Hypothalamus (tissue), 51 donors: ENCODE measurements around the gene PWP2.
A peak's percentile ranks its signal among the peaks of the same experiment; 100 is the strongest.
"Not testable (repeated sequence)": the region's sequence is repeated elsewhere in the genome, so short reads cannot be mapped to it uniquely, and the experiment has no call there.

ENCODE experiments used
- DNase-seq, 51 donors: peaks; one replicate each; lab custom pipeline; 2025; lab: John Stamatoyannopoulos, UW

Gene PWP2

GRCh38 chr21:44082648-44083440 lies 24.4 kb upstream of the PWP2 start:
- DNase-seq, result peak in 1 of 51 donors; percentile 8

DNA sequence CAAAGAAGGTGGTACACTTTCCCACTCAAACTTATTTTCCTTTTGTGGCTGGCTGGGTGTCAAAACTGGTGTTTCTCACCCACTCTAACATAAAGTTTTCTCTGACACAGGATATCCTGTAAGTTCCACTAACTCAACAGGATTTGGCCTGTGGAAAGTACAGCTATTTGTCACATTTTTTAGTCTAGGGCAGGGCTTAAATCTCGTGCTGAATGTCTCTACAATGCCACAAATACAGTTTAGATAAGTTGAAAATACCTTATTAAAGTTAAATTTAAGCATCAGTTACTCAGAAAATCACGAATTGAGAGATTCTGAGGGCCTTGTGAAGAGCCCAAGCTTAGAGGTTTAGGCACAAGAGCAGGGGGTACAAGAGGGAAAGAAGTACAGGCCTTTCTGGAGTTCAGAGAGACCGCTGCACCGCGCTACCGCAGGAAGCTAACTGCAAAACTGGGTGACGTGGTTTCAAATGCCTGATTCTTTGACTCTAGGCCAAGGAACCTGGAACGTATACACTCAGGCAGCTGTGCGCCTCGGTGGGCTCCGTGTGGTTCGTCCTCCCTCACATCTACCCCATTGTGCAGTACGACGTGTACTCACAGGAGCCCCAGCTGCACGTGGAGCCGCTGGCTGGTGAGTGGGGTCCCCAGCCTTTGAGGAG lies 23.4 kb upstream of the PWP2 start:
- DNase-seq, result peak in 1 of 51 donors; percentile 36

- peak in 2 of 51 donors; percentile 25 to 69 for DNase-seq
Measured at GRCh38 chr21:44084496-44085241, 22.5 kb upstream of the PWP2 start.

DNA sequence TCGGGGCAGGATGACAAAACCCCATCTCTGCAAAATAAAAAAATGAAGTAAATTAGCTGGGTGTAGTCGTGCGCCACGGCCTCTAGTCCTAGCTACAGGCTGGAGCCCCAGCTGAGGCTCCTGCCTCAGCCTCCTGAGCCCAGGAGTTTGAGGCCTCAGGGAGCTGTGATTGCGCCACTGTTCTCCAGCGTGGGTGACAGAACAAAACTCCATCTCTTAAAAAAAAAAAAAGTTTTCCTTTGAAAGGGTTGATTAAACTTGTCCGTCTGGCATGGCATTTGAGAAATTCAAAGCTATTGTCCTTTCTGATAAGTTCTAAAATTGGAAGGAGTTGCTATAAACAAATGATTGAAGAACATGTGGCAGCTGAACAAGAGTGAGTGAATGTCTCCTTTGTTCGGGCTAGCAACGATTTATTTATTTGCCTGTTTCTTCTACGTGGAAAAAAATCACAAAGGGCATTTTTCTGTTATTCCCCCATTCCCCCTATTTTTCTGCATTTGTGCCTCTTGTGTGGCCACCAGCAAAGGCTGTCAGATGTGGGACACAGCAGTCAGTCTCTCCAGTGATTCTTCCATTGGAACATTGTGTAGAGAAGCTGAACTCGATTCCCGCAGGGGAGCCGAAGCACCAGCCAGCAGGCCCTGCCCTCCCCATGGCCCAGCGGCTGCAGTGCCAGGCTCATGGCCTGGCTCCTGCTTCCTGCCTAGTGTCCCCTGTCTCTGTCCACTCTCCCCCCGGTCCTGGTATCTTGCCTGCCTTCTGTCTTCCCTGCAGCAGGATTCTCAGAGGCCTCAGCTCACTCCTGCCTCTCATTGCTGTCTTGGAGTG lies 21.5 kb upstream of the PWP2 start:
- DNase-seq, result peak in 38 of 51 donors; percentile 24 to 87 (median 60)

GRCh38 chr21:44086636-44087425 lies 20.4 kb upstream of the PWP2 start:
- DNase-seq, result no peak

DNA sequence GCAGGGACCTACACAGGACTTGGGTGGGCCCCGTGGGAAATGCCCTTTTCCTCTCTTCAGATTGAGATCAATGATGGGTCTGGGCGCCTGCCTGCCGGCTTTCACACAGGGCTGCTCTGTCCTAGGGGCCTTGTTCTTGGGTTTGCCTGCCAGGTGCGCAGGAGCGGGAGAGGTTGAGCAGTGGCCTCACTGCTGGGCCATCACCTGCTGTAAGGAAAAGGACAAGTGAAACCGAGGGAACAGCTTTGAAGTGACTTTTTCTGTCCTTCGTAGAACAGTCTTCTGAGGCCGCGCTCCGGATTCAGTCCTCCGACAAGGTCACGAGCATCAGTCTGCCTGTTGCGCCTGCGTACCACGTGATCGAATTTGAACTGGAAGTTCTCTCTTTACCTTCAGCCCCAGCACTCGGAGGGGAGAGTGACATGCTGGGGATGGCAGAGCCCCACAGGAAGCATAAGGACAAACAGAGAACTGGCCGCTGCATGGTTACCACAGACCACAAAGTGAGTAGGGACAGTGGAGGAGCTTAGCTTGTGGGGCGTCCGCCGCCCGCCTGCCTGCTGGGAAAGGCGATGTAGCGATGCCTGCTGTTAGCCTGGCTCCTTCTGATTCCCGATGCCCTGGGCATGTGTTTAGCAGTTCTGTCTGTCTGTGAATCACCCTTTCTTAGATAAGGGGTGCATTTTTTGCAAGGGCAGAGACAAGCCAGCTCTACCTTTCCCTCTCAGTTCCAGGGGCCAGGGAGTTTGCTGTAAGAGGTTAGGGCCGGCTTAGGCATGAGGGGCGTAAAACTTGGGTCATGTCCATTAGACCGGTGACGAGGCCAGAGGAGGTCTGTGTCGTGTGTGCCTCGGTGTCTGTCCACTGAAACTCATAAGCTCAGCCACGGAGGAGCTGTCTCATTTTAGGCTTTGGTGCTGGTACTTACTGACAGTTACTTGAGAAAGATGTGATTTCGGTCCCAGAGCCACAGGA lies 19.5 kb upstream of the PWP2 start:
- peak in 1 of 51 donors; percentile 28 for DNase-seq

DNA sequence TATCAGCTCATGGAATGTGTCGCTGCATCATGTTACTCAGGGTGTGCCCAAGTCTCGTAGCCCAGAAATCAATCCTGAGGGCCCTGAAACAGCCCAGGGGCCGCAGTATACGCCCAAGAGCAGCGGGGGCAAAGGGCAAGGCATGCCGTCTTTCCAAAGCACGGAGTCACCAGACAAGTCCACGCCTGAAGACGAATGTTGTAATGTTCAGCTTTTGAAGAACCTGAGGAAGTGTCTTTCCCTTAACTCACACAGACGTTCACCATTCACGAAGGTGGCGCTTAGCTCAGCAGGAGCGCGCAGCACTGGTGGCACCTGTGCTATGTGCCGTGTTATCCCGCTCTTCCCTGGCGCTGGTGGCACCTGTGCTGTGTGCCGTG lies 18.8 kb upstream of the PWP2 start:
- no peak for DNase-seq

DNA sequence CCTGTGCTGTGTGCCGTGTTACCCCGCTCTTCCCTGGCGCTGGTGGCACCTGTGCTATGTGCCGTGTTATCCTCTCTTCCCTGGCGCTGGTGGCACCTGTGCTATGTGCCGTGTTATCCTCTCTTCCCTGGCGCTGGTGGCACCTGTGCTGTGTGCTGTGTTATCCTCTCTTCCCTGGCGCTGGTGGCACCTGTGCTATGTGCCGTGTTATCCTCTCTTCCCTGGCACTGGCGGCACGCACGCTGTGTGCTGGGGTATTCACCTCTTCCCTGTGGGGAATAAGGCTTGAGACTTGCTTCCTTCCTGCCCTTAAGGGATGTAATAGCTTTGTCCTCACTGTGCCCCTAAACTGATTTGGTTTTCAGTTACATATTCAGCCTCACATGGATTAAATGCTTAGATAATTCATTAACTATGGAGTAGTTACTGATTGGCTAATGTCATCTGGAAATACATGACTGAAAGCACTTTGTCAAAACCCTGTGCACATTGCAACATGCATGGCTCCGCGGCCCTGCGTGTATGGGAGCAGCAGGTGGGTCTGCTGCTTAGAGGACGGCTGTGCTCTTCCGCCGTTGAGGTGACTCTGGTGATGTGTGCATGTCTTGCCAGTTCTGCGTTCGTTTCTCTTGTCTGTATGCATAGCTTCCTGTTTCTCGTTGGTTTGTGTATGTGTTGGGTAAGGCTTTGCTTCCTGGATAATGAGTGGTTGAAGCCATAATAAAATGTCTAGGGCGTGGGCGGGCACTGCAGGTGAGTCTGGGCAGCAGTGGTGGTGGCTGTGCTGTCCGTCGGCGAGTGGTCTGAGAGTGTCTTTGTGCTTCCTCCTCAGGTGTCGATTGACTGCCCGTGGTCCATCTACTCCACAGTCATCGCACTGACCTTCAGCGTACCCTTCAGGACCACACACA lies 17.9 kb upstream of the PWP2 start:
- DNase-seq, result no peak

GRCh38 chr21:44090325-44090724 lies 16.9 kb upstream of the PWP2 start:
- no peak for DNase-seq

DNA sequence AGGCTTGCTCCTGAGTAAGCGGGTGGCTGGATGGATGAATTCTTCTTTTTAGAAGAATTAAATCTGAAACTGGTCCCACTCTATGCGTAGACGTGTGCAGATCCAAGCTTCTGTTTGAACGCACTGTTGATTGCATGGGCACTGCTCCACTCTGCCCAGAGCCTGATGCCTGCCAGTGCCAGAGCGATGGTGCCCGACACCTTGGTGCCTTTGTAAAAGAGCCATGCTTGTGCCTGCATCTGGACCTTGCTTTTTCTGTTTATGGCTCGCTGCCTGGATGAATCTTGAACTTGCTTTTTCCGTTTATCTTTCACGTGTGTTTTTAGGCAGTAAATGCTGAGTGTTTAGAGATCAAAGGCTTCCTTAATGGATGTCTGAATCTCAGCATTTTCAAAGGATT lies 15.0 kb upstream of the PWP2 start:
- DNase-seq, result peak in 6 of 51 donors; percentile 20 to 62 (median 38)

GRCh38 chr21:44093761-44094160 lies 13.4 kb upstream of the PWP2 start:
- DNase-seq, result no peak

- no peak for DNase-seq
Measured at GRCh38 chr21:44094832-44095231, 12.4 kb upstream of the PWP2 start.

DNA sequence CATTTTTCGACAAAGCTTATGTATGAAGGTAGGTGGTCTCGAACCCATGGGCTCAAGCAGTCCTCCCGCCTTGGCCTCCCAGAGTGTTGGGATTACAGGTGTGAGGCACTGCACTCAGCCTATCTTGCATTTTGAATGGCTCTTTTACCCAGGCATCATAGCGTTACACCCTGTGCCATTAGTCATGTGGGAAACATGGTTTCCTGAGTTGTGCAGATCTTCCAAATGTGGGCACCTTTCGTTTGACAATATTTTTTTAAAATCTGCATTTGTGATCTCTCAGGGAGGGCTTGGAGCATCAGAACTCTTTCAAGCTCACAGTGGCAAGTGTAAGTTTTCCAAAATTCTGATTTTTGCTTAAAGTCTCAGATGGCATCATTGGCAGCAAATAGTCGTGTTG lies 8.7 kb upstream of the PWP2 start:
- DNase-seq, result not testable (repeated sequence)

GRCh38 chr21:44098964-44099363 lies 8.2 kb upstream of the PWP2 start:
- DNase-seq, result not testable (repeated sequence)

DNA sequence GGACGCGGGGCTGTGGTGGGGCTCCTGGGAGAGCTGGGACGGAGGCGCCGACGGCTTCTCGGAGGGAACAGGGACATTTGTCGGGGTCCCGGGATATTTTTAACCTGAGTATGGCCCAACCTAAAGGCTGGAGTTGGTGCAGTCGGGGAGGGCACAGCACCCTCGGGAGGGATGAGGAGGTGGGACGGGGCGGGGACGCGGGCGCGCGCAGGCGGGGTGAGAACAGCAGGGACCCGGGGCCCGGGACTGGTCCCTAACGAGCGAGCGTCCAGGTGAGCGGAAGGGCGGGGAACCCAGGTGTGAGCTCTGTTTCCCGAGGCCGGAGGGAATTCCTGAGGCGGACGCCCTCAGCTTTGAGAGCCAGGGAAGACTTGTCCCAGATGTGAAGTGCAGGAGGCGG lies 390 bp downstream of the PWP2 start:
- not testable (repeated sequence) for DNase-seq

- not testable (repeated sequence) for DNase-seq
Measured at GRCh38 chr21:44113702-44114371, 6.6 kb downstream of the PWP2 start.

GRCh38 chr21:44122131-44122530 lies 14.9 kb downstream of the PWP2 start:
- not testable (repeated sequence) for DNase-seq
